ENCODE data around the gene ERGIC3. TPM values are rescaled to one million over a fixed set of nuclear protein-coding genes. Genes with fewer than 3 reads are reported as not detected.

ERGIC3 gene
- total and polyA plus RNA-seq, 2 of the 13 experiments (the other 11 are each of a cell fraction or from before 2014, with no cell fraction given) = 407 to 670 TPM

DNA sequence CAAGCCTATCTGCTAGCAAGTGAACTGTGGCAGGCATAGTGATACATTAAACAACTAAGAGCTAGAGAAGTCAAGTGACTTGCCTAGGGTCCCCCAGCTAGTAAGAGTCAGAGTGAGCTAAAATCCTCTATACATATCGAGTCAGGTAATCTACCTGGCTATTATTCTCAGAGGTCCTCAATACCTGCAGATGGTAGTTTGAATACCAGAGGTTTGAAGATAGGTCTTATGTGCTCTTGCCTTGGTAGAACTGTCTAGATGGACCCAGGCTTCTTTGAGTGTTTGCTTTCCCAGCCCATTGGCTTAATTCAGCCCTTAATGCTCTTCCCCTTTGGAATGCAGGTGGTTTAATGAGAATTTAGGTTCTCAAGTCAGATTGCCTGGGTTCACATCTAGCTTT lies 1.1 kb downstream of the ERGIC3 start (continued):
- TF ChIP-seq, protein P1, sequence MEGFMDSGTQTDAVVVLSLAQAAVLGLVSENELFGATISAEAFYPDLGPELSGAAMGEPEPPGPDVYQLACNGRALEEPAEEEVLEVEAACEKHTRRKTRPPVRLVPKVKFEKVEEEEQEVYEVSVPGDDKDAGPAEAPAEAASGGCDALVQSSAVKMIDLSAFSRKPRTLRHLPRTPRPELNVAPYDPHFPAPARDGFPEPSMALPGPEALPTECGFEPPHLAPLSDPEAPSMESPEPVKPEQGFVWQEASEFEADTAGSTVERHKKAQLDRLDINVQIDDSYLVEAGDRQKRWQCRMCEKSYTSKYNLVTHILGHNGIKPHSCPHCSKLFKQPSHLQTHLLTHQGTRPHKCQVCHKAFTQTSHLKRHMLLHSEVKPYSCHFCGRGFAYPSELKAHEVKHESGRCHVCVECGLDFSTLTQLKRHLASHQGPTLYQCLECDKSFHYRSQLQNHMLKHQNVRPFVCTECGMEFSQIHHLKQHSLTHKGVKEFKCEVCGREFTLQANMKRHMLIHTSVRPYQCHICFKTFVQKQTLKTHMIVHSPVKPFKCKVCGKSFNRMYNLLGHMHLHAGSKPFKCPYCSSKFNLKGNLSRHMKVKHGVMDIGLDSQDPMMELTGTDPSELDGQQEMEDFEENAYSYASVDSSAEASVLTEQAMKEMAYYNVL (CRISPR knock-in tag; IDR thresholded peaks at IDR 0.05; ENCODE audit: borderline replicate concordance) = no peak
- TF ChIP-seq KLF9 (CRISPR knock-in tag; IDR thresholded peaks at IDR 0.05; ENCODE audit: low read depth) (no peak), RXRA (CRISPR knock-in tag; IDR thresholded peaks at IDR 0.05) (no peak), ZNF383 (CRISPR knock-in tag; IDR thresholded peaks at IDR 0.05; ENCODE audit: borderline replicate concordance) (0 out of 2 replicates have a peak, but pooled peaks have one; percentile 60), NCOR1 (IDR thresholded peaks at IDR 0.05; ENCODE audit: borderline replicate concordance, low read length) (no peak), SUZ12 (IDR thresholded peaks at IDR 0.05; ENCODE audit: low read depth, low read length) (no peak), NFE2 (CRISPR knock-in tag; IDR thresholded peaks at IDR 0.05) (no peak)
- TF ChIP-seq, protein P2, sequence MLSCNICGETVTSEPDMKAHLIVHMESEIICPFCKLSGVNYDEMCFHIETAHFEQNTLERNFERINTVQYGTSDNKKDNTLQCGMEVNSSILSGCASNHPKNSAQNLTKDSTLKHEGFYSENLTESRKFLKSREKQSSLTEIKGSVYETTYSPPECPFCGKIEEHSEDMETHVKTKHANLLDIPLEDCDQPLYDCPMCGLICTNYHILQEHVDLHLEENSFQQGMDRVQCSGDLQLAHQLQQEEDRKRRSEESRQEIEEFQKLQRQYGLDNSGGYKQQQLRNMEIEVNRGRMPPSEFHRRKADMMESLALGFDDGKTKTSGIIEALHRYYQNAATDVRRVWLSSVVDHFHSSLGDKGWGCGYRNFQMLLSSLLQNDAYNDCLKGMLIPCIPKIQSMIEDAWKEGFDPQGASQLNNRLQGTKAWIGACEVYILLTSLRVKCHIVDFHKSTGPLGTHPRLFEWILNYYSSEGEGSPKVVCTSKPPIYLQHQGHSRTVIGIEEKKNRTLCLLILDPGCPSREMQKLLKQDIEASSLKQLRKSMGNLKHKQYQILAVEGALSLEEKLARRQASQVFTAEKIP (CRISPR knock-in tag; IDR thresholded peaks at IDR 0.05; ENCODE audit: borderline replicate concordance) = no peak
- TF ChIP-seq, protein P3, sequence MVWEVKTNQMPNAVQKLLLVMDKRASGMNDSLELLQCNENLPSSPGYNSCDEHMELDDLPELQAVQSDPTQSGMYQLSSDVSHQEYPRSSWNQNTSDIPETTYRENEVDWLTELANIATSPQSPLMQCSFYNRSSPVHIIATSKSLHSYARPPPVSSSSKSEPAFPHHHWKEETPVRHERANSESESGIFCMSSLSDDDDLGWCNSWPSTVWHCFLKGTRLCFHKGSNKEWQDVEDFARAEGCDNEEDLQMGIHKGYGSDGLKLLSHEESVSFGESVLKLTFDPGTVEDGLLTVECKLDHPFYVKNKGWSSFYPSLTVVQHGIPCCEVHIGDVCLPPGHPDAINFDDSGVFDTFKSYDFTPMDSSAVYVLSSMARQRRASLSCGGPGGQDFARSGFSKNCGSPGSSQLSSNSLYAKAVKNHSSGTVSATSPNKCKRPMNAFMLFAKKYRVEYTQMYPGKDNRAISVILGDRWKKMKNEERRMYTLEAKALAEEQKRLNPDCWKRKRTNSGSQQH (CRISPR knock-in tag; IDR thresholded peaks at IDR 0.05; ENCODE audit: low read depth) = no peak
- TF ChIP-seq, protein P4, sequence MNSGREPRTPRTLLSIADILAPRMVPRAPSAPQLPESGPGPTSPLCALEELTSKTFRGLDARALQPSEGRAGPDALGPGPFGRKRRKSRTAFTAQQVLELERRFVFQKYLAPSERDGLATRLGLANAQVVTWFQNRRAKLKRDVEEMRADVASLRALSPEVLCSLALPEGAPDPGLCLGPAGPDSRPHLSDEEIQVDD (CRISPR knock-in tag; IDR thresholded peaks at IDR 0.05; ENCODE audit: borderline replicate concordance) = no peak
